ENCODE results near the gene CRYBG1. TPM values are rescaled to one million over a fixed set of nuclear protein-coding genes. Genes with fewer than 3 reads are reported as not detected.

The CRYBG1 gene
- total and polyA plus RNA-seq, 2 donors (not counting 3 experiments of a cell fraction or from before 2014, with no cell fraction given) = 4.1 to 30.1 TPM

GRCh38 chr6:106564476-106564875, 204.0 kb downstream of the CRYBG1 start:
- FAIRE-seq (no peak), DNase-seq (ENCODE audit: low read depth, low spot score) (no peak)
- no peak overlapping the region for H3K27ac ChIP-seq (ENCODE audit: insufficient read depth, low read depth, low read length)
- no peaks in the 10 kb centered on the region for H4K20me1 ChIP-seq (replicated peaks; ENCODE audit: control insufficient read depth, extremely low read depth, insufficient read depth, low read length)
- no peaks in the 10 kb centered on the region for H3K9me3 ChIP-seq (replicated peaks; ENCODE audit: control insufficient read depth, insufficient read depth, low read length)
- no peaks in the 10 kb centered on the region for H3K27me3 ChIP-seq (ENCODE audit: control insufficient read depth in 2 of 2, insufficient read depth in 2 of 2, low read length in 2 of 2)
- H2AFZ ChIP-seq (ENCODE audit: low read depth, low read length) = no peak overlapping the region
- no peak for TF ChIP-seq POLR2AphosphoS5 (IDR thresholded peaks at IDR 0.05; ENCODE audit: insufficient read depth, low read depth, low read length)
- no peak for TF ChIP-seq GATA2 (IDR thresholded peaks at IDR 0.05; ENCODE audit: insufficient read depth, insufficient read length, low read depth, low read length)
- no peak for TF ChIP-seq JUN (IDR thresholded peaks at IDR 0.05; ENCODE audit: borderline replicate concordance, insufficient read depth, insufficient read length, low read depth)
- no peak for TF ChIP-seq CTCF (IDR thresholded peaks at IDR 0.05; ENCODE audit: extremely low read depth in 1 of 2, insufficient read depth in 1 of 2, low read depth in 1 of 2, low read length in 2 of 2)
- TF ChIP-seq EZH2 (IDR thresholded peaks at IDR 0.05; ENCODE audit: borderline replicate concordance, low read depth, low read length, severe bottlenecking) = no peak
- CTCF ChIA-PET = interaction anchor here (1.6 to 23.4 kb wide), 4 partner anchors 52 to 433 kb away, joined by 3 to 397 read pairs (median 12); no protein-coding TSS in a partner anchor
- H3K4me1 ChIP-seq (ENCODE audit: control insufficient read depth, extremely low read depth, insufficient read depth, low read length) = no peaks in the 10 kb centered on the region
- dilution Hi-C loops (cut with MboI; ENCODE audit: extremely low pct_ligation_motif_present, low sequenced_read_pairs) = loop anchor here (25.0 kb wide), 1 partner anchor 127 kb away; no protein-coding TSS in a partner anchor
- intact Hi-C loops (cut with micrococcal nuclease) = no loop called here
- H3K4me3 ChIP-seq (replicated peaks in 1 of 3; ENCODE audit: insufficient read depth in 1 of 3, low read depth in 1 of 3, low read length in 3 of 3) = no peak overlapping the region
- peaks cover 2 to 3% of the 10 kb centered on the region in 2 experiments for H3K36me3 ChIP-seq (ENCODE audit: control insufficient read depth in 2 of 2, extremely low read depth in 1 of 2, insufficient read depth in 2 of 2, low read length in 2 of 2)
- POLR2A ChIA-PET = no interaction called here
- H3K79me2 ChIP-seq (ENCODE audit: control insufficient read depth, insufficient read depth, low read length) = no peaks in the 10 kb centered on the region
- BruUV-seq (replicated peaks) = no TSS peak
- no peak overlapping the region for H3K9ac ChIP-seq (replicated peaks; ENCODE audit: extremely low read depth, insufficient read depth, low read length)
- H3K9me1 ChIP-seq (replicated peaks; ENCODE audit: control insufficient read depth, extremely low read depth, insufficient read depth, low read length) = no peaks in the 10 kb centered on the region
- H3K4me2 ChIP-seq (ENCODE audit: insufficient read depth, low read length) = no peak overlapping the region
